IMR-90 (cell line): ENCODE data around the gene PROCR. TPM values are rescaled to one million over a fixed set of nuclear protein-coding genes. Genes with fewer than 3 reads are reported as not detected.

Source experiments
- ATAC-seq: fragments of 200-7000 bp; cut with Tn5 transposase; 2 replicates; pipeline ENCODE4 v1.9.1; 2020; ENCODE audit warnings: low read depth, mild to moderate bottlenecking, moderate library complexity
- BruUV-seq: library from RNA; stranded (reverse); fragments of 400-500 nt; replicated peaks from 2 replicates; lab custom pipeline; 2021; lab: Mats Ljungman, UMichigan
- CTCF ChIA-PET: fragments of 300-600 bp; formaldehyde crosslinking; extraction: SDS; loops from one replicate; lab custom pipeline; 2021; ENCODE audit warnings: antibody characterized with exemption; lab: Yijun Ruan, JAX
- POLR2A ChIA-PET: fragments of 300-600 bp; sonication (Branson Sonifier 250); formaldehyde crosslinking; loops from one replicate; lab custom pipeline; 2022; ENCODE audit warnings: antibody characterized with exemption; ENCODE audit not compliant: unreplicated experiment; lab: Charles Lee
- DNase-seq: peaks from one replicate; pipeline ENCODE4 v3.0.0; 2013
- H2AFZ ChIP-seq: replicated peaks from 2 replicates; pipeline ENCODE3; 2013; ENCODE audit warnings: low read length, mild to moderate bottlenecking; ENCODE audit not compliant: poor library complexity
- H2AK5ac ChIP-seq: 2 replicates; pipeline ENCODE4 v1.6.1; 2013; ENCODE audit warnings: low read depth, low read length, inconsistent platforms
- H2AK9ac ChIP-seq: replicated peaks from 2 replicates; pipeline ENCODE3; 2013; ENCODE audit warnings: mild to moderate bottlenecking, low read depth, low read length, moderate library complexity; ENCODE audit not compliant: poor library complexity
- H2BK120ac ChIP-seq: 2 replicates; pipeline ENCODE4 v1.6.1; 2013; ENCODE audit warnings: low read depth, low read length, inconsistent platforms
- H2BK15ac ChIP-seq: 3 replicates; pipeline ENCODE4 v1.6.1; 2013; ENCODE audit warnings: low read depth, low read length, inconsistent platforms
- H2BK20ac ChIP-seq: 2 replicates; pipeline ENCODE4 v1.6.1; 2013; ENCODE audit warnings: low read depth, mild to moderate bottlenecking, inconsistent platforms, low read length, moderate library complexity
- H2BK5ac ChIP-seq: 2 replicates; pipeline ENCODE4 v1.6.1; 2013; ENCODE audit warnings: mild to moderate bottlenecking, low read depth, low read length, inconsistent platforms; ENCODE audit not compliant: poor library complexity, severe bottlenecking
- H3K14ac ChIP-seq: replicated peaks from 2 replicates; pipeline ENCODE4 v1.6.1; 2013; ENCODE audit warnings: low read depth, low read length, inconsistent platforms
- H3K18ac ChIP-seq: 2 replicates; pipeline ENCODE4 v1.6.1; 2013; ENCODE audit warnings: low read depth, low read length, control low read depth
- H3K23ac ChIP-seq: 2 replicates; pipeline ENCODE4 v1.6.1; 2013; ENCODE audit warnings: low read depth, low read length, inconsistent platforms
- H3K27ac ChIP-seq: 2 replicates; pipeline ENCODE4 v1.5.1; 2013; ENCODE audit warnings: mild to moderate bottlenecking, control low read depth, low read length; ENCODE audit not compliant: insufficient read depth
- H3K27me3 ChIP-seq: 2 replicates; pipeline ENCODE4 v1.6.1; 2013; ENCODE audit warnings: low read length; ENCODE audit not compliant: control insufficient read depth, insufficient read depth
- H3K36me3 ChIP-seq: 2 replicates; pipeline ENCODE4 v1.6.1; 2013; ENCODE audit warnings: low read length, mixed read lengths; ENCODE audit not compliant: control insufficient read depth, insufficient read depth
- H3K4ac ChIP-seq: 2 replicates; pipeline ENCODE4 v1.6.1; 2013; ENCODE audit warnings: low read depth, low read length, inconsistent platforms
- H3K4me1 ChIP-seq: 2 replicates; pipeline ENCODE4 v1.6.1; 2013; ENCODE audit warnings: low read length, mixed read lengths; ENCODE audit not compliant: control insufficient read depth, insufficient read depth
- H3K4me2 ChIP-seq: 2 replicates; pipeline ENCODE4 v1.6.1; 2013; ENCODE audit warnings: low read depth, mild to moderate bottlenecking, control low read depth, low read length, moderate library complexity
- H3K4me3 ChIP-seq: 2 replicates; pipeline ENCODE4 v1.5.1; 2013; ENCODE audit warnings: low read depth, mild to moderate bottlenecking, control low read depth, low read length, moderate library complexity; ENCODE audit not compliant: insufficient read depth
- H3K56ac ChIP-seq: 2 replicates; pipeline ENCODE4 v1.6.1; 2013; ENCODE audit warnings: low read length, inconsistent platforms; ENCODE audit not compliant: insufficient read depth; ENCODE audit errors: extremely low read depth
- H3K79me1 ChIP-seq, 2 experiments: 2 replicates each; pipeline ENCODE4 v1.6.1; 2013; ENCODE audit warnings: low read length in 2 of 2, inconsistent platforms in 1 of 2, low read depth in 1 of 2
- H3K9ac ChIP-seq: 2 replicates; pipeline ENCODE4 v1.6.1; 2013; ENCODE audit warnings: low read depth, low read length, control low read depth
- H3K9me1 ChIP-seq: 2 replicates; pipeline ENCODE4 v1.6.1; 2013; ENCODE audit warnings: low read length, inconsistent platforms; ENCODE audit not compliant: insufficient read depth
- H3K9me3 ChIP-seq: 2 replicates; pipeline ENCODE4 v1.6.1; 2013; ENCODE audit warnings: low read length; ENCODE audit not compliant: control insufficient read depth, insufficient read depth
- H4K20me1 ChIP-seq: 2 replicates; pipeline ENCODE4 v1.6.1; 2013; ENCODE audit warnings: low read length, inconsistent platforms; ENCODE audit not compliant: insufficient read depth
- H4K5ac ChIP-seq: 2 replicates; pipeline ENCODE4 v1.6.1; 2013; ENCODE audit warnings: mild to moderate bottlenecking, low read depth, low read length, control low read depth
- H4K8ac ChIP-seq, 2 experiments: 2 replicates each; pipeline ENCODE4 v1.6.1; 2013; ENCODE audit warnings: low read depth in 2 of 2, low read length in 2 of 2, control low read depth in 1 of 2, inconsistent platforms in 1 of 2
- H4K91ac ChIP-seq: 2 replicates; pipeline ENCODE4 v1.6.1; 2013; ENCODE audit warnings: low read depth, low read length, inconsistent platforms; ENCODE audit not compliant: insufficient read depth
- BHLHE40 ChIP-seq: fragments of 150-350 bp; IDR thresholded peaks from 2 replicates; pipeline ENCODE4 v1.6.1; 2016; ENCODE audit warnings: mild to moderate bottlenecking, low read depth, low read length
- CEBPB ChIP-seq: IDR thresholded peaks from 2 replicates; pipeline ENCODE4 v1.6.1; 2012; ENCODE audit warnings: low read depth, low read length, improper control_type of control experiment
- CHD1 ChIP-seq: IDR thresholded peaks from 2 replicates; pipeline ENCODE4 v1.6.1; 2012; ENCODE audit warnings: low read depth, low read length, improper control_type of control experiment
- CTCF ChIP-seq: conservative IDR thresholded peaks from 2 replicates; pipeline ENCODE4 v1.5.1; 2012; ENCODE audit warnings: mild to moderate bottlenecking, low read depth, low read length, improper control_type of control experiment
- FOS ChIP-seq: fragments of 150-350 bp; IDR thresholded peaks from 2 replicates; pipeline ENCODE4 v1.6.1; 2016; ENCODE audit warnings: low read depth, low read length
- MAFK ChIP-seq: IDR thresholded peaks from 2 replicates; pipeline ENCODE4 v1.6.1; 2012; ENCODE audit warnings: low read depth, low read length, improper control_type of control experiment
- MAZ ChIP-seq: IDR thresholded peaks from 2 replicates; pipeline ENCODE4 v1.6.1; 2012; ENCODE audit warnings: low read depth, mild to moderate bottlenecking, low read length, improper control_type of control experiment, moderate library complexity, borderline replicate concordance
- MXI1 ChIP-seq: IDR thresholded peaks from 2 replicates; pipeline ENCODE4 v1.6.1; 2012; ENCODE audit warnings: low read depth, mild to moderate bottlenecking, low read length, moderate library complexity, borderline replicate concordance
- NFE2L2 ChIP-seq: fragments of 150-350 bp; IDR thresholded peaks from 2 replicates; pipeline ENCODE4 v1.6.1; 2016; ENCODE audit warnings: low read depth, mild to moderate bottlenecking, low read length
- RAD21 ChIP-seq: IDR thresholded peaks from 2 replicates; pipeline ENCODE4 v1.6.1; 2012; ENCODE audit warnings: low read length, improper control_type of control experiment
- RCOR1 ChIP-seq: IDR thresholded peaks from 2 replicates; pipeline ENCODE4 v1.6.1; 2012; ENCODE audit warnings: mild to moderate bottlenecking, low read length, improper control_type of control experiment; ENCODE audit not compliant: insufficient replicate concordance
- RFX5 ChIP-seq: IDR thresholded peaks from 2 replicates; pipeline ENCODE4 v1.8.0; 2012; ENCODE audit warnings: low read depth, mild to moderate bottlenecking, low read length, moderate library complexity
- SMC3 ChIP-seq: fragments of 150-350 bp; IDR thresholded peaks from 2 replicates; pipeline ENCODE4 v1.6.1; 2016; ENCODE audit warnings: low read depth, mild to moderate bottlenecking, antibody characterized with exemption, low read length, moderate library complexity
- WGBS, 2 experiments: methylation state at CpG; one replicate each; pipeline versions ENCODE4 v1.1.5 to v1.1.7; 2013; ENCODE audit warnings: missing lambda C conversion rate in 2 of 2; ENCODE audit not compliant: insufficient read length in 1 of 2; ENCODE audit errors: extremely low coverage in 2 of 2; 5-methylcytosine and 5-hydroxymethylcytosine counted together
- dilution Hi-C: fragments of 300-500 bp; cut with HindIII; formaldehyde crosslinking; loops from one replicate; pipeline ENCODE4 v1.14.3; 2018; ENCODE audit warnings: low sequenced_read_pairs; ENCODE audit not compliant: unreplicated experiment
- in situ Hi-C: fragments of 300-500 bp; cut with MboI; formaldehyde crosslinking; loops from 3 replicates; pipeline ENCODE4 v1.14.3; 2019; ENCODE audit warnings: low sequenced_read_pairs, inconsistent platforms, mixed read lengths
- intact Hi-C: fragments of 100-400 bp; cut with micrococcal nuclease; formaldehyde crosslinking; loops from 2 replicates; pipeline ENCODE4 v1.10.0; 2022
- polyA plus RNA-seq, 3 experiments: library from polyadenylated mRNA; depleted of rRNA; stranded (reverse); fragments of >200 nt; gene quantifications; 2 replicates each; pipeline ENCODE4 v1.2.3, GENCODE V29; 2012; ENCODE audit warnings: low replicate concordance in 1 of 3
- total RNA-seq: library from RNA; depleted of rRNA; stranded (reverse); fragments of >200 nt; gene quantifications from 2 replicates; pipeline ENCODE4 v1.2.3, GENCODE V29; 2012
- TF ChIP-seq, protein P1 (sequence below): fragments of 150-350 bp; IDR thresholded peaks from 2 replicates; pipeline ENCODE4 v1.6.1; 2016; ENCODE audit warnings: low read depth, mild to moderate bottlenecking, low read length, moderate library complexity, borderline replicate concordance
- TF ChIP-seq, protein P2 (sequence below): fragments of 150-350 bp; IDR thresholded peaks from 2 replicates; pipeline ENCODE4 v1.6.1; 2017; ENCODE audit warnings: mild to moderate bottlenecking, antibody characterized with exemption, low read length, low read depth

PROCR gene
- total and polyA plus RNA-seq, 2 of the 4 experiments (the other 2 are of a cell fraction): 36.4 to 41.9 TPM

DNA sequence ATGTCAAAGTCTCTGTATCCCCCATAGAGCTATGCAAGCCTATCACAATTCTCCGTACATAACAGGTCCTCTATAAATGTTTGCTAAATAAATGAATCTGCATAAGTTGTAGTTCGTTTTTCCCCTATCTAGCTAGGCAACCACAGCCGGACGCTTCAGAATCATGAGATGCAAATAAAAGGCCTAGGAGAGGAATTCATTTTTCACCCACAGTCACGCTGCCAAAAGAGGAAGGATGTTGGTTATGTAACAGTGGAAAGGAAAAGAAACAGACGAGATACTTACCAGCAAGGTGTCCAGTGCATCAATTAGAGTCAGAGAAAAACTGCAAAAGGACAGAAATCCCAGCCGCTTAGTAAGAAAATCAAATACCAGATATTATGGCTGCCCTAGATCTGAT is 27.2 kb upstream of the PROCR start:
- H2BK20ac ChIP-seq: no peak overlapping the region
- 20% methylated on average over 1 of the region's 7 CpGs; no CpG with 5 or more reads in 1 of the 2 experiments for WGBS, 2 experiments
- H3K4ac ChIP-seq: no peak overlapping the region
- H3K56ac ChIP-seq: no peak overlapping the region
- intact Hi-C loops: loop anchor here (1.0 to 2.0 kb wide), 5 partner anchors 48 to 302 kb away; partner anchors contain the start of gene GDF5
- H2AFZ ChIP-seq: no peak overlapping the region
- no peak overlapping the region for H4K8ac ChIP-seq
- H2AK5ac ChIP-seq: no peak overlapping the region
- H3K23ac ChIP-seq: no peak overlapping the region
- H2BK15ac ChIP-seq: no peak overlapping the region
- no peak overlapping the region for H3K9ac ChIP-seq
- no peak overlapping the region for H3K27ac ChIP-seq
- no peaks in the 10 kb centered on the region for H3K27me3 ChIP-seq
- H3K4me1 ChIP-seq: peaks cover 5% of the 10 kb centered on the region; the same call in 1 of the 2 replicates
- H2BK5ac ChIP-seq: no peak overlapping the region
- POLR2A ChIA-PET: interaction anchor here (0.6 kb wide), 1 partner anchor 125 kb away, joined by 3 read pairs; no protein-coding TSS in a partner anchor
- H3K18ac ChIP-seq: no peak overlapping the region
- in situ Hi-C loops: loop anchor here (5.0 to 25.0 kb wide), 3 partner anchors 60 to 293 kb away; partner anchors contain the start of gene GDF5
- no peak for DNase-seq
- peaks cover 12% of the 10 kb centered on the region for H3K36me3 ChIP-seq
- H4K91ac ChIP-seq: no peak overlapping the region
- H3K79me1 ChIP-seq: peaks cover 4 to 10% of the 10 kb centered on the region in 2 experiments
- no peak overlapping the region for H2BK120ac ChIP-seq
- no peak overlapping the region for H3K14ac ChIP-seq
- no peak for ATAC-seq
- CTCF ChIA-PET: interaction anchor here (0.6 to 3.5 kb wide), 11 partner anchors 10 to 163 kb away, joined by 3 to 26 read pairs (median 4); no protein-coding TSS in a partner anchor
- H3K9me1 ChIP-seq: no peaks in the 10 kb centered on the region
- no TSS peak for BruUV-seq
- no peaks in the 10 kb centered on the region for H4K20me1 ChIP-seq
- no peaks in the 10 kb centered on the region for H3K9me3 ChIP-seq
- H3K4me2 ChIP-seq: no peak overlapping the region
- H2AK9ac ChIP-seq: no peak overlapping the region
- TF ChIP-seq MXI1 (no peak), CTCF (no peak), CEBPB (no peak), RFX5 (no peak), MAZ (no peak), SMC3 (no peak), RAD21 (no peak), CHD1 (no peak), NFE2L2 (no peak), MAFK (no peak), BHLHE40 (no peak), FOS (no peak), RCOR1 (no peak)
- TF ChIP-seq, protein P1, sequence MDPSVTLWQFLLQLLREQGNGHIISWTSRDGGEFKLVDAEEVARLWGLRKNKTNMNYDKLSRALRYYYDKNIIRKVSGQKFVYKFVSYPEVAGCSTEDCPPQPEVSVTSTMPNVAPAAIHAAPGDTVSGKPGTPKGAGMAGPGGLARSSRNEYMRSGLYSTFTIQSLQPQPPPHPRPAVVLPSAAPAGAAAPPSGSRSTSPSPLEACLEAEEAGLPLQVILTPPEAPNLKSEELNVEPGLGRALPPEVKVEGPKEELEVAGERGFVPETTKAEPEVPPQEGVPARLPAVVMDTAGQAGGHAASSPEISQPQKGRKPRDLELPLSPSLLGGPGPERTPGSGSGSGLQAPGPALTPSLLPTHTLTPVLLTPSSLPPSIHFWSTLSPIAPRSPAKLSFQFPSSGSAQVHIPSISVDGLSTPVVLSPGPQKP: no peak
- TF ChIP-seq, protein P2, sequence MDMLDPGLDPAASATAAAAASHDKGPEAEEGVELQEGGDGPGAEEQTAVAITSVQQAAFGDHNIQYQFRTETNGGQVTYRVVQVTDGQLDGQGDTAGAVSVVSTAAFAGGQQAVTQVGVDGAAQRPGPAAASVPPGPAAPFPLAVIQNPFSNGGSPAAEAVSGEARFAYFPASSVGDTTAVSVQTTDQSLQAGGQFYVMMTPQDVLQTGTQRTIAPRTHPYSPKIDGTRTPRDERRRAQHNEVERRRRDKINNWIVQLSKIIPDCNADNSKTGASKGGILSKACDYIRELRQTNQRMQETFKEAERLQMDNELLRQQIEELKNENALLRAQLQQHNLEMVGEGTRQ: no peak
- dilution Hi-C loops: no loop called here
- H3K4me3 ChIP-seq: no peak overlapping the region
- H4K5ac ChIP-seq: no peak overlapping the region
